Calu3 (cell line): ENCODE results near the gene KCNN4. TPM values are rescaled to one million over a fixed set of nuclear protein-coding genes. Genes with fewer than 3 reads are reported as not detected.

Experiments
- BruUV-seq: library from RNA; stranded (reverse); fragments of 400-500 nt; replicated peaks from 2 replicates; lab custom pipeline; 2021; lab: Mats Ljungman, UMichigan
- CTCF ChIA-PET: fragments of 300-600 bp; sonication (Branson Sonifier 250); formaldehyde crosslinking; loops from one replicate; lab custom pipeline; 2022; ENCODE audit warnings: antibody characterized with exemption; lab: Charles Lee
- DNase-seq: peaks from one replicate; pipeline ENCODE4 v3.0.0; 2022
- H3K27ac Mint-ChIP-seq: one replicate; pipeline ENCODE4 v1.8.0; 2022; ENCODE audit warnings: mixed read lengths; ENCODE audit not compliant: unreplicated experiment
- H3K27me3 Mint-ChIP-seq: one replicate; pipeline ENCODE4 v1.8.0; 2022; ENCODE audit warnings: mixed read lengths; ENCODE audit not compliant: unreplicated experiment
- H3K36me3 Mint-ChIP-seq: one replicate; pipeline ENCODE4 v1.8.0; 2022; ENCODE audit warnings: mild to moderate bottlenecking, moderate library complexity, mixed read lengths; ENCODE audit not compliant: insufficient read depth, unreplicated experiment
- H3K4me1 Mint-ChIP-seq: one replicate; pipeline ENCODE4 v1.8.0; 2022; ENCODE audit warnings: mild to moderate bottlenecking, low read depth, mixed read lengths; ENCODE audit not compliant: unreplicated experiment
- H3K4me3 Mint-ChIP-seq: one replicate; pipeline ENCODE4 v1.8.0; 2022; ENCODE audit warnings: mild to moderate bottlenecking, low read depth, moderate library complexity, mixed read lengths; ENCODE audit not compliant: unreplicated experiment
- H3K9me3 Mint-ChIP-seq: one replicate; pipeline ENCODE4 v1.8.0; 2022; ENCODE audit warnings: low read depth, mixed read lengths; ENCODE audit not compliant: unreplicated experiment
- CTCF ChIP-seq: fragments of 200-600 bp; IDR thresholded peaks from one replicate; pipeline ENCODE4 v1.8.0; 2022; ENCODE audit warnings: antibody characterized with exemption; ENCODE audit not compliant: unreplicated experiment
- intact Hi-C: fragments of 100-400 bp; cut with micrococcal nuclease; formaldehyde crosslinking; loops from one replicate; pipeline ENCODE4 v1.10.0; 2022; ENCODE audit not compliant: unreplicated experiment
- total RNA-seq: library from RNA; stranded (reverse); gene quantifications from 2 replicates; pipeline ENCODE4 v1.2.3, GENCODE V29; 2022

Gene KCNN4
- total RNA-seq, 1 experiment from 2014 or later, result 152 TPM

- intact Hi-C loops, result no loop called here
- peak overlapping the region; percentile 98 for H3K27ac Mint-ChIP-seq
- BruUV-seq, result no TSS peak
- H3K36me3 Mint-ChIP-seq, result peaks cover 79% of the 10 kb centered on the region
- peak; percentile 59 for DNase-seq
- H3K4me3 Mint-ChIP-seq, result peak overlapping the region; percentile 77
- peaks cover 90% of the 10 kb centered on the region for H3K4me1 Mint-ChIP-seq
- CTCF ChIA-PET, result interaction anchor here (1.3 to 3.9 kb wide), 3 partner anchors 10 to 35 kb away, joined by 4 to 27 read pairs (median 7); no protein-coding TSS in a partner anchor
- peaks cover 2% of the 10 kb centered on the region for H3K9me3 Mint-ChIP-seq
- TF ChIP-seq CTCF, result peak; percentile 40
- no peaks in the 10 kb centered on the region for H3K27me3 Mint-ChIP-seq
Measured at GRCh38 chr19:43779820-43780219, 953 bp downstream of the KCNN4 start.

- Mint-ChIP-seq H3K4me3 (peak overlapping the region; percentile 77), H3K27me3 (no peaks in the 10 kb centered on the region)
Measured at GRCh38 chr19:43779147-43779819, 1.5 kb downstream of the KCNN4 start.

GRCh38 chr19:43778651-43779050 is 2.1 kb downstream of the KCNN4 start:
- Mint-ChIP-seq H3K9me3 (peaks cover 2% of the 10 kb centered on the region), H3K27me3 (no peaks in the 10 kb centered on the region), H3K27ac (peak overlapping the region; percentile 98), H3K36me3 (peaks cover 79% of the 10 kb centered on the region), H3K4me1 (peaks cover 79% of the 10 kb centered on the region), H3K4me3 (peak overlapping the region; percentile 77)
- BruUV-seq, result no TSS peak
- DNase-seq, result no peak
- no peak for TF ChIP-seq CTCF
- CTCF ChIA-PET, result interaction anchor here (0.5 to 3.9 kb wide), 8 partner anchors 8 to 103 kb away, joined by 3 to 27 read pairs (median 4); partner anchors contain the start of gene SMG9
- intact Hi-C loops, result no loop called here

More at GRCh38 chr19:43779147-43779819, 1.5 kb downstream of the KCNN4 start:
- Mint-ChIP-seq H3K9me3 (peaks cover 2% of the 10 kb centered on the region), H3K36me3 (peaks cover 79% of the 10 kb centered on the region), H3K4me1 (peaks cover 85% of the 10 kb centered on the region), H3K27ac (peak overlapping the region; percentile 98)
- no TSS peak for BruUV-seq
- DNase-seq, result peak; percentile 78
- intact Hi-C loops, result no loop called here
- TF ChIP-seq CTCF, result no peak
- CTCF ChIA-PET, result interaction anchor here (0.5 to 3.9 kb wide), 6 partner anchors 9 to 103 kb away, joined by 3 to 27 read pairs (median 4); no protein-coding TSS in a partner anchor

GRCh38 chr19:43777163-43777695 is 3.5 kb downstream of the KCNN4 start:
- intact Hi-C loops, result no loop called here
- BruUV-seq, result no TSS peak
- TF ChIP-seq CTCF, result no peak
- Mint-ChIP-seq H3K36me3 (peaks cover 83% of the 10 kb centered on the region), H3K4me1 (peaks cover 64% of the 10 kb centered on the region), H3K9me3 (no peaks in the 10 kb centered on the region), H3K27me3 (no peaks in the 10 kb centered on the region), H3K4me3 (peak overlapping the region; percentile 77), H3K27ac (peak overlapping the region; percentile 98)
- CTCF ChIA-PET, result interaction anchor here (0.5 to 3.9 kb wide), 8 partner anchors 11 to 920 kb away, joined by 3 to 27 read pairs (median 4); partner anchors contain the start of genes PHLDB3, SMG9 and ZNF227
- peak; percentile 73 for DNase-seq
